Bronchial epithelial cell (primary cell): ENCODE results near the gene RNPEPL1. TPM values are rescaled to one million over a fixed set of nuclear protein-coding genes. Genes with fewer than 3 reads are reported as not detected.

Source experiments
- DNase-seq: peaks from one replicate; pipeline ENCODE4 v3.0.0-alpha.2; 2010; ENCODE audit warnings: low read depth
- FAIRE-seq: peaks from 2 replicates; lab custom pipeline; 2011; peaks lifted over from hg19 to GRCh38; lab: Jason Lieb, UNC
- H3K27me3 ChIP-seq: 2 replicates; pipeline ENCODE4 v1.5.1; 2011; ENCODE audit warnings: low read length; ENCODE audit not compliant: control insufficient read depth, insufficient read depth
- H3K36me3 ChIP-seq: 2 replicates; pipeline ENCODE4 v1.5.1; 2011; ENCODE audit warnings: low read length; ENCODE audit not compliant: control insufficient read depth, insufficient read depth
- H3K4me3 ChIP-seq: 2 replicates; pipeline ENCODE4 v1.5.1; 2011; ENCODE audit warnings: mild to moderate bottlenecking, low read depth, low read length, control low read depth
- total RNA-seq: library from RNA; depleted of rRNA; stranded (reverse); fragments of >200 nt; gene quantifications from 2 replicates; pipeline ENCODE4 v1.2.1, GENCODE V29; 2014
- TF ChIP-seq, protein P1 (sequence below): IDR thresholded peaks from 2 replicates; pipeline ENCODE4 v1.5.1; 2011; ENCODE audit warnings: mild to moderate bottlenecking, moderate library complexity, low read length, control low read depth, inconsistent platforms; ENCODE audit not compliant: insufficient read depth, severe bottlenecking

The RNPEPL1 gene
- total RNA-seq, 1 donor from 2014 or later: 10.8 TPM

DNA sequence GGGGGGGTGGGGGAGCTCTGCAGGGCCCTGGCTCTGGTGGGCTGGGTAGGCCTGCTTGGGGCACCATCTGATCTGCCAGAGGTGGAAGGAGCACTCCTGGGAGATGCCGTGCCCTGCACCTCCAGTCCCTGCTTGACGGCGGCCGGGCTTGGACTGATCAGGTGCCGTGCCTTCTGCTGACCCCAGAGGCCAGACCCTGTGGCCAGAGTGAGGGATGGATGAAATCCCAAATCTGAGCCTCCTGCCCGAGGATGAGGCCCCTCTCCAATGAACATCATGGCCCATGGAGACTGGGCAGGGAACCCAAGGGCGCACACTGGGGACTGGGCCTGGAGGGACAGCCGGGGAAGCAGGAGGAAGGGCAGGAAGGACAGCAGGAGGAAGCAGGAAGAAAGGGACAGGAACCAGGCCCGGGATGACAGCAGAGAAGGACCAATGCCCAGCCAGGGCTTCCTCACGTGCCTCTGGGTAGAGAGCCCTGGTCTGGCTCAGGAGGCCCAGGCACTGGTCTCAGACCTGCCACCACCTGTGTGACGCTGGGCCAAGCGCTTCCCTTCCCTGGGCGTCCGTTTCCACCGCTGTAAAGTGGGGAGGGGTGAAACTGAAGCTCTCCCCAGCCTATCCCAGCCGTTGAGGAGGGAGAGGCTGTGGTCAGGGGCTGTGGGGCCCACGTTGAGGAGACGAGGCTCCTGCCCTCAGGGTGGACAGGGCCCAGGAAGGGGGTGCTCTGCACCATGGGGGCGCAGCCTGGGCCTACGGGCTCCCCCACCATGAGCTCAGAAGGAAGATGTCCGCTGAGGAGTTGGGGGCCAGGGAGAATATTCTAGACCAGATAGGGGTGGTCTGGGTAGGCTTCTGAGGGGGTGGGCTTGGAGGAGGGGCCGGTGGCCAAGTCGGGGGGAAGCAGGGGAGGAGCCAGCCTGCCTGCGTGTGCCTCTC is 56.0 kb downstream of the RNPEPL1 start:
- Histone ChIP-seq H3K4me3 (no peak overlapping the region), H3K36me3 (no peaks in the 10 kb centered on the region), H3K27me3 (no peaks in the 10 kb centered on the region)
- DNase-seq (no peak), FAIRE-seq (no peak)
- TF ChIP-seq, protein P1, sequence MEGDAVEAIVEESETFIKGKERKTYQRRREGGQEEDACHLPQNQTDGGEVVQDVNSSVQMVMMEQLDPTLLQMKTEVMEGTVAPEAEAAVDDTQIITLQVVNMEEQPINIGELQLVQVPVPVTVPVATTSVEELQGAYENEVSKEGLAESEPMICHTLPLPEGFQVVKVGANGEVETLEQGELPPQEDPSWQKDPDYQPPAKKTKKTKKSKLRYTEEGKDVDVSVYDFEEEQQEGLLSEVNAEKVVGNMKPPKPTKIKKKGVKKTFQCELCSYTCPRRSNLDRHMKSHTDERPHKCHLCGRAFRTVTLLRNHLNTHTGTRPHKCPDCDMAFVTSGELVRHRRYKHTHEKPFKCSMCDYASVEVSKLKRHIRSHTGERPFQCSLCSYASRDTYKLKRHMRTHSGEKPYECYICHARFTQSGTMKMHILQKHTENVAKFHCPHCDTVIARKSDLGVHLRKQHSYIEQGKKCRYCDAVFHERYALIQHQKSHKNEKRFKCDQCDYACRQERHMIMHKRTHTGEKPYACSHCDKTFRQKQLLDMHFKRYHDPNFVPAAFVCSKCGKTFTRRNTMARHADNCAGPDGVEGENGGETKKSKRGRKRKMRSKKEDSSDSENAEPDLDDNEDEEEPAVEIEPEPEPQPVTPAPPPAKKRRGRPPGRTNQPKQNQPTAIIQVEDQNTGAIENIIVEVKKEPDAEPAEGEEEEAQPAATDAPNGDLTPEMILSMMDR: no peak

DNA sequence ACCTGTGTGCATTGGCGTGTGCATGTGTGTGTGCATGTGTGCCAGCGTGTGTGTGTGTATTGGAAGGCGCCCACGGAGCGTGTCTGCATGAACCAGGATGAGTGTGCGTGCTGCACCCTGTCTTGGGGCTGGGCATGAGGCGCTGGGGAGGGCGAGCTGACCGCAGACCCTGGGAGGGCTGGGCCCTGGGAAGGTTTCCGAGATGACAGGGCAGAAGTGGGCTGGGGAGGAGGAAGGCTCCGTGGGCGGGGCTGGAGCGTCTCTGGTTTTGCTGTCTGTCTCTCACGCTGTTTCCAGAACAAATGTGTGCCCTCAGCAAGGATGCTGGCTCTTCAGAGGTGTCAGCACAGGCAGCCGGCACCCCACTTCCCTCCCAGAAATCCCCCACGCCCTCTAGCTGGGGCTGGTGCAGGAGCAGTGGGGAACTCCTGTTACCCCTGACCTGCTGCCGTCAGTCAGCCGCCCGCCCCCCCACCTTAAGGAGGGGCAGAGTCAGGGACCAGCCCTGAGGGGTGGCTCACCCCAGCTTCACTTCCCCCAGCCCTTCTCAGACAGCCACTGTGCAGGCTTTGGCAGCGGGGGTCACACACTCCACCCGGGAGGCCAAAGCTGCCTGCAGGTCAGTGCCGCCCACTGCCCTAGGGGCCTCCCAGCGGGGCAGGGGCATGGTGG is 56.8 kb downstream of the RNPEPL1 start, which contains the start of gene GPR35:
TSS of gene GPR35 (plus strand) at position 531 of the 672 bp plus-strand sequence. CDS start 4,473 bp downstream, outside the sequence.
- TF ChIP-seq, protein P1: no peak
- Histone ChIP-seq H3K27me3 (no peaks in the 10 kb centered on the region), H3K4me3 (no peak within 1 kb of the TSS), H3K36me3 (no peaks in the 10 kb centered on the region)
- FAIRE-seq (no peak), DNase-seq (no peak)

DNA sequence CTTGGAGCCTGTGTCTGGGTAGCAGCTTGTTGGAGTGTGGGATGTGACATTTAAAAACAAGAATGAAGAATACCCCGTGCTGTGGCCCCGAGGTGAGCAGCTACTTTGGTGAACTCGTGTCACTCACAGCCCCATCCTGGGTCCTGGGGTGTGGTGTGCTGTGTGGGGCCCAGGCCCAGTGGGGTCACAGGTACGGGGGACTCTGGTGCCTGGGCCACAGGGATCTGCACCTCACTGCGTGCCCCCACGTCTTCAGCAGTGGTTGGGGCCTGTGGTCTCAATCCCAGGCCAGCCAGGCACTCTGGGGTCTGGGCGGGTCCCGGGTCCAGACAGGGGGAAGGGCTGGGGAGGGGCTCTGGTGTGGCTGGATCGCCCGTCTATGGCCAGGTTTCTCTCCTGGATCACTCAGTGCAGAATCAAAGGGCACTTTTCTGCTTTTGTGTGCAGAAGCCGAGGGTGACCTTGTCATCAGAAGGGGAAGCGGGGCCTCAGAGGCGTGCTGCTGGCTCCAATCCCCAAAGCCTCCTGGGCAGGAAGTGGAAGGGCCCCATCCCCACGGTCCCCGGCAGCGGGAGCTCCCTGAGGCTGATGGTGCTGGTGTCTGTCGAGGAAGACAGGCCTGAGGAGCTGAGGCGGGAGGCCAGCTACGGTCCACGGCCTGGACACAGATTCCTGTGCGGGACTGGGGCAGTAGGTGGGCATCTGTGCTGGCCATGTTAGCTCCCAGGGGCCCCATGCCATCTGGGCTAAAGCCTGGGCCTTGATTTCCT is 58.4 kb downstream of the RNPEPL1 start:
- H3K36me3 ChIP-seq: no peaks in the 10 kb centered on the region
- TF ChIP-seq, protein P1: no peak
- no peak for DNase-seq
- no peak overlapping the region for H3K4me3 ChIP-seq
- FAIRE-seq: no peak
- no peaks in the 10 kb centered on the region for H3K27me3 ChIP-seq

DNA sequence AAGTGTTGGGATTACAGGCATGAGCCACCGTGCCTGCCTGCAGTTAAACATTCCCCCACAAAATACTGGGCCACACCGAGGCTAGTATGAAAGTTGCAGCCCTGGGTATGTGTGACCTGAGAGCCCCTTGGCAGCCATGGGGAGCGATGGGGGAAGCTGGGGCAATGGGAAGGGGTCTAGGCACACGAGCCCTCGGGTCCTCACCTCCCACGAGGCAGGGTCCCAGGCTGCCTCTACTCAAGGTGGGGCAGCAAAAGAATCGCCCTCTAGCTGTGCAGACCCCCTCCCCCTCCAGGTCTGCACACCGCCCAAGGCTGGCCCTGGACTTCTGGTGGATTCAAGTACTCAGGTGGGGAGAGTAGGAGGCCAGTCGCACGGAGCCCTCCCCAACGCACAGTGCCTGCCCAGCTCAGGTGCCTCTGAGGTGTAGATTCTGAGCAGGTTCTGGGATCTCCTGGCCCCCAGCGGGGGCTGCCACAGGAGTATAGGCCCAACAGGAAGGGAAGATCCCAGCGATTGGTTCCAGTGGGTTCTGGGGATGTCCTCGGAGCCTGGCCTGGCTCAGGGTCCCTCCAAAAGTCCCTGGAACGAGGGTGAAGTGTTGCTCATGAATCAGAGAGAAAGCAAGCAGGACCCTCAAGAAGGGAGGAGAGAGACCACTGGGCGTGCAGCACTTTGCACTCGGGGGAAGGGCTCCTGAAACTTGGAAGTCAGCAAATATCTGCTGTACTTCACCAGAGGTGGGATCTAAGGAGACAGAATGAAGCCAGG is 59.6 kb downstream of the RNPEPL1 start:
- no peak overlapping the region for H3K4me3 ChIP-seq
- no peaks in the 10 kb centered on the region for H3K27me3 ChIP-seq
- TF ChIP-seq, protein P1: no peak
- no peaks in the 10 kb centered on the region for H3K36me3 ChIP-seq
- DNase-seq (no peak), FAIRE-seq (no peak)

DNA sequence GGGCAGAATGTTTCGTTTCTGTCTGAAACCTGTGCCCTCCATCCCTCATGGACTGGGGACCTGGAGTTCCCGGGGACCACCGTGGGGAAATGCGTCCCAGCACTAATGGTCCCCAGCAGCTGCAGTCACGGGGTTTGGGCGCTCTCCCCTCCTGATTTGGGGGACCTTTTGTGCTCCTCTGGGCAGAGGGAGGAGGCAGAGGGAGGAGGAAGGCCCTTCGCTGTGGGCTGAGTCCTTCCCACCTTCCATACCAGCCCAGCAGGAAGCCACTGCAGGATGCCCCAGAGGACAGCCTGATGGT is 60.2 kb downstream of the RNPEPL1 start:
- no peaks in the 10 kb centered on the region for H3K36me3 ChIP-seq
- no peaks in the 10 kb centered on the region for H3K27me3 ChIP-seq
- DNase-seq: no peak
- FAIRE-seq: no peak
- TF ChIP-seq, protein P1: no peak
- H3K4me3 ChIP-seq: no peak overlapping the region
